ENCODE data around the gene TULP4.

TULP4 gene

DNA sequence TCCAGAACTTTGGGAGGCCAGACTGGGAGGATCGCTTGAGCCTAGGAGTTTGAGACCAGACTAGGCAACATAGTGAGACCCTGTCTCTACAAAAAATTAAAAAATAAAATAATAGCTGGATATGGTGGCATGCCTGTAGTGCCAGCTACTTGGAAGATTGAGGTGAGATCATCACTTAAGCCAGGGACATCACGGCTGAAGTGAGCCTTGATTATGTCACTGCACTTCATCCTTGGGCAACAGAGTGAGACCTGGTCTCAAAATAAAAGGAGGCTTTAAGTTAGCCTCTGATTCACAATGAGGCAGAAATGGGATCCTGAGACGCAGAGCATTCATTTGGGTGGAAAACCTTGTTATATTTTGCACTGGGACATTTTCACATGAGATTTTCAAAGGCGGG lies 57.0 kb downstream of the TULP4 start:
- Histone ChIP-seq H3K9ac (ENCODE audit: low read length) (no peak overlapping the region), H3K27me3 (ENCODE audit: control insufficient read depth, insufficient read depth, low read length) (no peaks in the 10 kb centered on the region), H3K36me3 (ENCODE audit: control insufficient read depth, low read depth, low read length) (no peaks in the 10 kb centered on the region), H3K27ac (ENCODE audit: low read length) (no peak overlapping the region), H3K4me1 (ENCODE audit: control insufficient read depth, low read depth, low read length) (no peaks in the 10 kb centered on the region), H3K4me3 (ENCODE audit: low read length) (no peak overlapping the region), H3K9me3 (ENCODE audit: control insufficient read depth, low read depth, low read length) (no peaks in the 10 kb centered on the region)

DNA sequence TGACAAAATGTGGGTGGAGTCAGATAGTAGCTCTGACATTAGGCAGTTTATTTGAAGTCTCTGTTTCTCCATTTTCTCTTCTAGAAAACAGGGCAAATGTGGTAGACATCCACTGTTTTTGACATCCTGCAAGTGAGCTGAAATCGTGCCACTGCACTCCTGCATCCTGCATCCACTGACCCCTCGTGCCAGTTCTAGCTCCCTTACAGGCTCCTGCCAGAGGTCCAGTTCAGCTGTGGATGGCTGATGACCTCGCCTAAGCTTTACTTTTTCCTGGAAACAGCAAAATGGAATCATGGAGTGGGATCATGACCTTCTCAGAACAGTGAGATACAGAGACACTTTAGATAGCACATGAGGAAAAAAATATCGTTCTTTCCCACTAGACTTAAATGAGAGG lies 58.5 kb downstream of the TULP4 start:
- Histone ChIP-seq H3K4me1 (ENCODE audit: control insufficient read depth, low read depth, low read length) (no peaks in the 10 kb centered on the region), H3K27ac (ENCODE audit: low read length) (no peak overlapping the region), H3K27me3 (ENCODE audit: control insufficient read depth, insufficient read depth, low read length) (no peaks in the 10 kb centered on the region), H3K4me3 (ENCODE audit: low read length) (no peak overlapping the region), H3K9me3 (ENCODE audit: control insufficient read depth, low read depth, low read length) (no peaks in the 10 kb centered on the region), H3K36me3 (ENCODE audit: control insufficient read depth, low read depth, low read length) (no peaks in the 10 kb centered on the region), H3K9ac (ENCODE audit: low read length) (no peak overlapping the region)

- Histone ChIP-seq H3K36me3 (ENCODE audit: control insufficient read depth, low read depth, low read length) (no peaks in the 10 kb centered on the region), H3K4me3 (ENCODE audit: low read length) (no peak overlapping the region), H3K9me3 (ENCODE audit: control insufficient read depth, low read depth, low read length) (no peaks in the 10 kb centered on the region), H3K27ac (ENCODE audit: low read length) (no peak overlapping the region), H3K4me1 (ENCODE audit: control insufficient read depth, low read depth, low read length) (no peaks in the 10 kb centered on the region), H3K9ac (ENCODE audit: low read length) (no peak overlapping the region), H3K27me3 (ENCODE audit: control insufficient read depth, insufficient read depth, low read length) (no peaks in the 10 kb centered on the region)
Measured at GRCh38 chr6:158371261-158371660, 59.0 kb downstream of the TULP4 start.

DNA sequence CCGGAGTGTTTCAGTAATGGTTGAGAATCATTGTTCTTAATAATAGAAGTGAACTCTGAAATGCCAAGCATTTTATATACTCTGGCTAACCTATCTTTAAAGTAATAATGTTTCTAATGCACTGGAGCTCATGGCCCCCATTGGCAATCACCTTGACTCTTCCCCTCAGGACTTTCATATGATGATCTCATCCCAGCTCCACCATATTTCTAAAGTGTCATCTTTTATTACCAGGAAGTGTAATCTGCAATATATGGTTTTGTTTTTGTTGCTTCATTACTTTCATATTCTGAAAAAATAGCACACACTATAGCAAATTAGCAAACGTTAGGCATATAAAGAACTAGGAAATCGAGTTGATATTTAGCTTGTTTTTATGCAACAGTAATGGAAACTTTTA lies 60.3 kb downstream of the TULP4 start:
- H3K9ac ChIP-seq (ENCODE audit: low read length) = no peak overlapping the region
- H3K4me3 ChIP-seq (ENCODE audit: low read length) = no peak overlapping the region
- no peaks in the 10 kb centered on the region for H3K36me3 ChIP-seq (ENCODE audit: control insufficient read depth, low read depth, low read length)
- no peak overlapping the region for H3K27ac ChIP-seq (ENCODE audit: low read length)
- no peaks in the 10 kb centered on the region for H3K27me3 ChIP-seq (ENCODE audit: control insufficient read depth, insufficient read depth, low read length)
- peaks cover 4% of the 10 kb centered on the region for H3K4me1 ChIP-seq (ENCODE audit: control insufficient read depth, low read depth, low read length)
- no peaks in the 10 kb centered on the region for H3K9me3 ChIP-seq (ENCODE audit: control insufficient read depth, low read depth, low read length)

DNA sequence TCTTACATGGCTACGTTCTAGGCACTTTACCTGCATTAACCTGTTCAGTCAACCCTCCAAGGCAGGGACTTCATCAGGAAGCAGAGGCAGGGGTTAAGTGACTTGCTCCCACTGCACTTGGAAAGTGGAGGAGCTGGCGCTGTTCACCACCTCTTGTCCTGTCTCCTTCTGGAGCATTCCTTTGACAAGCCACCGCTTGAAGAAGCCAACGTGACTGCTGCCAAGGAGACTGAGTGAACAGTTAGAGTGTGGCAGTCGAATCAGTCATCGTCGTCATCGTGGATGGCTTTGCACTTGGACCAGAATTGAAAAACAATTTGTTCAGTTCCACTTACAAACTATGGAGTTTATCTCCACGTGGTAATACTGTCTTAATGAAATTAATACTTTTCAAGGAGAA lies 60.9 kb downstream of the TULP4 start:
- H3K9ac ChIP-seq (ENCODE audit: low read length) = no peak overlapping the region
- no peak overlapping the region for H3K27ac ChIP-seq (ENCODE audit: low read length)
- H3K4me3 ChIP-seq (ENCODE audit: low read length) = no peak overlapping the region
- H3K9me3 ChIP-seq (ENCODE audit: control insufficient read depth, low read depth, low read length) = no peaks in the 10 kb centered on the region
- H3K4me1 ChIP-seq (ENCODE audit: control insufficient read depth, low read depth, low read length) = peaks cover 4% of the 10 kb centered on the region
- no peaks in the 10 kb centered on the region for H3K36me3 ChIP-seq (ENCODE audit: control insufficient read depth, low read depth, low read length)
- H3K27me3 ChIP-seq (ENCODE audit: control insufficient read depth, insufficient read depth, low read length) = no peaks in the 10 kb centered on the region

- Histone ChIP-seq H3K36me3 (ENCODE audit: control insufficient read depth, low read depth, low read length) (no peaks in the 10 kb centered on the region), H3K9me3 (ENCODE audit: control insufficient read depth, low read depth, low read length) (no peaks in the 10 kb centered on the region), H3K27me3 (ENCODE audit: control insufficient read depth, insufficient read depth, low read length) (no peaks in the 10 kb centered on the region)
Measured at GRCh38 chr6:158374020-158374419, 61.8 kb downstream of the TULP4 start.

GRCh38 chr6:158376631-158377081 lies 64.4 kb downstream of the TULP4 start:
- Histone ChIP-seq H3K27me3 (ENCODE audit: control insufficient read depth, insufficient read depth, low read length) (no peaks in the 10 kb centered on the region), H3K4me3 (ENCODE audit: low read length) (no peak overlapping the region)

More at GRCh38 chr6:158374020-158374419, 61.8 kb downstream of the TULP4 start:
- Histone ChIP-seq H3K27ac (ENCODE audit: low read length) (no peak overlapping the region), H3K9ac (ENCODE audit: low read length) (no peak overlapping the region), H3K4me3 (ENCODE audit: low read length) (no peak overlapping the region), H3K4me1 (ENCODE audit: control insufficient read depth, low read depth, low read length) (peaks cover 4% of the 10 kb centered on the region)

GRCh38 chr6:158377860-158378259 lies 65.6 kb downstream of the TULP4 start:
- H3K4me1 ChIP-seq (ENCODE audit: control insufficient read depth, low read depth, low read length) = peaks cover 4% of the 10 kb centered on the region
- no peaks in the 10 kb centered on the region for H3K27me3 ChIP-seq (ENCODE audit: control insufficient read depth, insufficient read depth, low read length)
- no peaks in the 10 kb centered on the region for H3K9me3 ChIP-seq (ENCODE audit: control insufficient read depth, low read depth, low read length)
- no peak overlapping the region for H3K27ac ChIP-seq (ENCODE audit: low read length)
- no peaks in the 10 kb centered on the region for H3K36me3 ChIP-seq (ENCODE audit: control insufficient read depth, low read depth, low read length)
- no peak overlapping the region for H3K4me3 ChIP-seq (ENCODE audit: low read length)
- no peak overlapping the region for H3K9ac ChIP-seq (ENCODE audit: low read length)

More at GRCh38 chr6:158376631-158377081, 64.4 kb downstream of the TULP4 start:
- H3K27ac ChIP-seq (ENCODE audit: low read length) = no peak overlapping the region
- H3K9ac ChIP-seq (ENCODE audit: low read length) = no peak overlapping the region
- peaks cover 4% of the 10 kb centered on the region for H3K4me1 ChIP-seq (ENCODE audit: control insufficient read depth, low read depth, low read length)
- no peaks in the 10 kb centered on the region for H3K36me3 ChIP-seq (ENCODE audit: control insufficient read depth, low read depth, low read length)
- no peaks in the 10 kb centered on the region for H3K9me3 ChIP-seq (ENCODE audit: control insufficient read depth, low read depth, low read length)

DNA sequence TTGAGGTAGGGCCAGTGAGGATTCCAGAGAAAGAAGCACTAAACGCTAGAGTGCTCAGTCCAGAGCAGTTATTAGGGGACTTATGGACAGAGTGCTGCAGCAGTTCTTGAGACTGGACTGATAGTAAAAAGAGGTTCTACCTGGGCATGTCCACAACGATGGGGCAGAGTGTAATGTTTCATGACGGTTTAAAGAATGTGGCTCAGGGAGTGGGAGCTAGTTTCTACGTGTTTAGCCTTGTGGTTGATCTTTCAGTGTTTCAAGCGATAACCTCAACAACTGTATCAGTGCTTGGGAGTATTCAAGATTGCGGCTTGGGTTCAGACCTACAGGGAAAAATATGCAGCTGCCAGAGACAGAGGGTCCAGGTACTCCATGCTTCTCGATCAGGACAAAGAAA lies 67.1 kb downstream of the TULP4 start:
- Histone ChIP-seq H3K27ac (ENCODE audit: low read length) (no peak overlapping the region), H3K4me1 (ENCODE audit: control insufficient read depth, low read depth, low read length) (peaks cover 4% of the 10 kb centered on the region), H3K9me3 (ENCODE audit: control insufficient read depth, low read depth, low read length) (no peaks in the 10 kb centered on the region), H3K27me3 (ENCODE audit: control insufficient read depth, insufficient read depth, low read length) (no peaks in the 10 kb centered on the region), H3K36me3 (ENCODE audit: control insufficient read depth, low read depth, low read length) (no peaks in the 10 kb centered on the region), H3K9ac (ENCODE audit: low read length) (no peak overlapping the region), H3K4me3 (ENCODE audit: low read length) (no peak overlapping the region)

DNA sequence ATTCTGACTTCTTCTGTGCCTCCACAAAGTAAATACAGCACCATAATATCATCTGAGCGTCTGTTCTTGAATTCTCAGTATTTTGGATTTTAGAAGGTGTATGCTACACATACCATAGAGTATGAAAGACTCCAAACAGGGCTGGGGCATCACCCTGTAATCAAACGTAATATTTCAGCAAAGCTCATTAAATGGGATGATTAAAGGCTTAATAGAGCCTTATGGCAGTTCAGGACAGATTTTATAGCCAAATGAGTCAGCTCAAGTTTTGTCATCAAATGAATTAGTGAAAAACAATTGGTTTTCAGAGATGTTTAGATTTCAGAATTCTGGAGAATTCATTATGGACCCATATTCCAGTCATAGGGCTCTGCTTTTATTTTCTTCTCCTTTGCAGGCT lies 68.9 kb downstream of the TULP4 start:
- Histone ChIP-seq H3K9ac (ENCODE audit: low read length) (no peak overlapping the region), H3K4me1 (ENCODE audit: control insufficient read depth, low read depth, low read length) (peaks cover 4% of the 10 kb centered on the region), H3K27ac (ENCODE audit: low read length) (no peak overlapping the region)

DNA sequence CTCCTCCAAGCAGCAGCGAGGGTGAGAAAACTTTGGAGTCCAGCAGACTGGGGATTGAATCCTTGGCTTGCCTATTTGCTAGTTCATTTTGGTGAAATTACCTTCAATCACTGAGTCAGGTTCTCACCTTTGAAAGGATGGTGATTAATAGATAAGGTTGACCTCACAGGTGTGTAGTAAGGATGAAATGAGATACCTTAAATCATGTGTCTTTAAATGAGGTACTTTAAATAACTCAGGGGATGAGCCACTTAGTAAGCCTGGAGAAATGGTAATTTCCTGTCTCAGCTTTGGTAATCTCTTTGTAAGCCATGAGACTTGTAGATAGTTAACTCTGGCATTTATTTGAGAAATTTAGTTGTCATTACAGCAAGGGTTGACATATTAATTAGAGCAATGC lies 70.2 kb downstream of the TULP4 start:
- H3K27ac ChIP-seq (ENCODE audit: low read length) = no peak overlapping the region
- H3K9me3 ChIP-seq (ENCODE audit: control insufficient read depth, low read depth, low read length) = no peaks in the 10 kb centered on the region

More for the DNA sequence above, 68.9 kb downstream of the TULP4 start:
- Histone ChIP-seq H3K27me3 (ENCODE audit: control insufficient read depth, insufficient read depth, low read length) (no peaks in the 10 kb centered on the region), H3K9me3 (ENCODE audit: control insufficient read depth, low read depth, low read length) (no peaks in the 10 kb centered on the region), H3K36me3 (ENCODE audit: control insufficient read depth, low read depth, low read length) (no peaks in the 10 kb centered on the region), H3K4me3 (ENCODE audit: low read length) (no peak overlapping the region)

DNA sequence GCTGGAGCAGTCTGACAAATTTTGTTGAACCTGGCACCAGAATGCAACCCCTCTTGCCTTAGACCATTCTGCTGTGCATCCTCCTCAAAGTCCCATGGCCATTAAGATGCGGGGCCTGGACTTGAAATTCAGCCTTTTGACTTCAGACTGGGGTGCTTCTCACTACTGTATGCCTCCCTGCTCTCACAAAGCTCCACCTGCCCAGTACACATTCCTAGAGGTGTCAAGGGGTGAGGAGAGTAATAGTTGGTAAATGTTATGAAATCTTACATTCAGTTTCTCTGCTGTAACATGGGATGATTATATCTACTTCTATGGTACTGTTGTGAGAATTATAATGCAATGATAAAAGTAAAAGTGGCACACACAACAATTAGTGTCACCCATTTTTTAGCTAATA lies 70.8 kb downstream of the TULP4 start:
- Histone ChIP-seq H3K9me3 (ENCODE audit: control insufficient read depth, low read depth, low read length) (no peaks in the 10 kb centered on the region), H3K36me3 (ENCODE audit: control insufficient read depth, low read depth, low read length) (no peaks in the 10 kb centered on the region), H3K9ac (ENCODE audit: low read length) (no peak overlapping the region), H3K4me1 (ENCODE audit: control insufficient read depth, low read depth, low read length) (no peaks in the 10 kb centered on the region), H3K27me3 (ENCODE audit: control insufficient read depth, insufficient read depth, low read length) (no peaks in the 10 kb centered on the region), H3K4me3 (ENCODE audit: low read length) (no peak overlapping the region), H3K27ac (ENCODE audit: low read length) (no peak overlapping the region)

More for the DNA sequence above, 70.2 kb downstream of the TULP4 start:
- Histone ChIP-seq H3K4me3 (ENCODE audit: low read length) (no peak overlapping the region), H3K9ac (ENCODE audit: low read length) (no peak overlapping the region), H3K36me3 (ENCODE audit: control insufficient read depth, low read depth, low read length) (no peaks in the 10 kb centered on the region), H3K27me3 (ENCODE audit: control insufficient read depth, insufficient read depth, low read length) (no peaks in the 10 kb centered on the region), H3K4me1 (ENCODE audit: control insufficient read depth, low read depth, low read length) (no peaks in the 10 kb centered on the region)

Data from iPS-18a (cell line).